SIG-M5 treated with dmso at 0.1 percent for 504 hours (cell line): ENCODE data around the gene PARP15.

Experiments
- DNase-seq: peaks from one replicate; lab custom pipeline; 2025; ENCODE audit not compliant: unreplicated experiment; lab: John Stamatoyannopoulos, UW

The PARP15 gene

GRCh38 chr3:122568755-122569154, 8.7 kb upstream of the PARP15 start:
- DNase-seq = no peak

DNA sequence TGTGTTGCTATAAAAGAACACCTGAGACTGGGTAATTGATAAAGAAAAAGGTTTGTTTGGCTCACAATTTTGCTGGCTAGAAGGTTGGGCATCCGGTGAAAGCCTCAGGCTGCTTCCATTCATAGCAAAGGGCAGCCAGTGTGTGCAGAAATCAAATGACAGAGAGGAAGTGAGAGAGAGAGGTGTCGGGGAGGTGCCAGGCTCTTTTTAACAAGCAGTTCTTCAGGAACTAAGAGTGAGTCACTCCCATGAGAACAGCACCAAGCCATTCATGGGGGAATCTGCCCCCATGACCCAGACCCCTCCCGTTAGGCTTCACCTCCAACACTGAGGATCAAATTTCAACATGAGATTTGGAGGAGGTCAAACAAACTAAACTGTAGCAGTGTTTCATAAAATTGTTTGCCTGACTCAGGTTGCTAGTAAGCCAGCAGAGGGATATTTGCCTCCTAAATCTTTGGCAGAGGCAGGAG, 4.5 kb upstream of the PARP15 start:
- DNase-seq = peak; percentile 93

DNA sequence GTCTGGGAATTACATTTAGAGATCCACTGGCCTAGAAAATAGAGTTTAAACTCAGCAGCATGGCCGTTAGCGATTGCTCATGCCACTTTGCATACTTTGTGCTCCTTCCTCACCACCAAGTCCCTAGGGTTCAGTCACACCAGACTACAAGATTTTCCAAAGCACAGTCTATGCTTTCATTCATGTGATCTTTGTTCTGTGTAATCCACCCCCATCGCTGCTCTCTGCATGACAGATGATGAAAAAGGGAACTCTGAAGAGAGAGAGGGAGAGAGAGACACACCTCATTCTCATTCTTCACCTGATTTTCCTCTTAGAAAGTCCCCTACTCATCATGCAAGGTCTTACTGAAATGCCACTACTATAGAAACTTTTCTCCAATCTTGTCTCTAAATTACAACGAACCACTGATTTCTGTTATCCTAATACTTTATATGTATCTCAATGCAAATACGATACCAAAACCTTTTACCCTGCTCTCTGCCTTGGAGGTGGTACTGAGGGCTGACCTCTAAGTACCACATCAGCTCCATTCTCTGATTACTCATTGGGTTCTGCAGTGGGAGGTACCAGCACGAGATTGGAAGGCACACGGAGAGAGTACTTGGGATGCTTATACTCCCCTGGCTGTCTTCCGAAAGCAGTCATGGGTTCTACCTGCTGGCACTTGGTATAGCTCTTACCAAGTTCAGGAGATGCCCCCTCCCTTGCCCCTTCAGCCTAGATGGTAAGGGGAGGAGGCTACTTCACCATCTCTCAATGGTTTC, 1.1 kb upstream of the PARP15 start:
- DNase-seq = no peak

GRCh38 chr3:122578069-122578740, 755 bp downstream of the PARP15 start:
- no peak for DNase-seq

DNA sequence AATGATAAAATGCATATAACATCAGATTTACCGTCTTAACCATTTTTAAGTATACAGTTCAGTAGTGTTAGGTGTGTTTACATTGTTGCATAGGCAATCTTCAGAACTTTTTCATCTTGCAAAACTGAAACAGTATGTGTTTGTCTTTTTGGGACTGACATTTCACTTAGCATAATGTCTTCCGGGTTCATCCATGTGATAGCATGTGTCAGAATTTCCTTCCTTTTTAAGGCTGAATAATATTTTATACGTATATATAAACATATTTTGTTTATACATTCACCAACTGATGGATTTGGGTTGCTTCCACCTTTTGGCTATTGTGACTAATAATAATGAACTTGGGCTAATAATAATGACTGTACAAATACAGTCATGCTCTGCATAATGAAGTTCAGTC, 3.0 kb downstream of the PARP15 start:
- no peak for DNase-seq

GRCh38 chr3:122581622-122582021, 4.2 kb downstream of the PARP15 start:
- no peak for DNase-seq

DNA sequence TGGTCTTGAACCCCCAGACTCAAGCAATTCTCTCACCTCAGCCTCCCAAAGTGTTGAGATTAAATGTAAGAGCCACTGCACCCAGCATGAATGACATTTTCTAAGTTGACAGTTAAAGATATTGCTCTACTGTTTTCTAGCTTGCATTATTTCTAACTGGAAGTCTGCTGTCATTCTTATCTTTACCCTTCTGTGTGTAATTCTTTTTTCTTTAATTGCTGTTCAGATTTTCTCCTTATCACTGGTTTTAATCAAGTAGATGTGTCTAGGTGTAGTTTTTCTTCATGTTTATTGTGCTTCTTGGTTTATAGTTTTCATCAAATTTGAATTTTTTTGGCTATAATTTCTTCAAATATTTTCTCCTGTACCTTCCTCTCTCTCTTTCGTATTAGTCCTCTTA, 4.9 kb downstream of the PARP15 start:
- DNase-seq = no peak

- DNase-seq = no peak
These were observed 8.6 kb downstream of the PARP15 start for GRCh38 chr3:122586098-122586497.

GRCh38 chr3:122586773-122587485, 9.5 kb downstream of the PARP15 start:
- no peak for DNase-seq

DNA sequence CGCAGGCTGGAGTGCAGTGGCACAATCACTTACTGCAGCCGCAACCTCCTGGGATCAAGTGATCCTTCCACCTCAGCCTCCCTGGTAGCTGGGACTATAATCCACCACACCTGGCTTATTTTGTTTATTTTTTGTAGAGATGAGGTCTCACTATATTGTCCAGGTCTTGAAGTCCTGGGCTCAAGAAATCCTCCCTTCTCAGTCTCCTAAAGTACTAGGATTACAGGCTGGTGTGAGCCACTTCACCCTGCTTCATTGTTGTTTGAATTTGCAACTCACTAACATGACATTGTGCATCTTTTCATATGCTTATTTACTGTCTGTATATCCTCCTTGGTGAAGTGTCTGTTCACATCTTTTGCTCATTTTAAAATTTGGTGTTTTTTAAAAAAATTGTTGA, 10.1 kb downstream of the PARP15 start:
- no peak for DNase-seq

DNA sequence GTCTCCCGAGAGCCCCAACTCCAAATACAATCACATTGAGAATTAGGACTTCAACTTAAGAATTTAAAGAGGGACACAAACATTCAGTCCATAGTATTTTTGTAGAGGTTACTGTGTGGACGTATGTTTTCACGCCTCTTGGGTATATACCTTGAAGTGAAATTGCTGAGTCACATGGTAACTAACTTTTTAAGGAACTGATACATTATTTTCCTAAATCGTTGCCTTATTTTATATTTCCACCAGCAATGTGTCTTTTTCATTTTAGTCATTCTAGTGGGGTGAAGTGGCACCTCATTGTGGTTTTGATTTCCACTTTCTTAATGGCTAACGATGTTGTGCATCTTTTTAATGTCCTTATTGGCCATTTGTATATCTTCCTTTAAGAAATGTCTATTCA, 11.8 kb downstream of the PARP15 start:
- DNase-seq = peak; percentile 11

DNA sequence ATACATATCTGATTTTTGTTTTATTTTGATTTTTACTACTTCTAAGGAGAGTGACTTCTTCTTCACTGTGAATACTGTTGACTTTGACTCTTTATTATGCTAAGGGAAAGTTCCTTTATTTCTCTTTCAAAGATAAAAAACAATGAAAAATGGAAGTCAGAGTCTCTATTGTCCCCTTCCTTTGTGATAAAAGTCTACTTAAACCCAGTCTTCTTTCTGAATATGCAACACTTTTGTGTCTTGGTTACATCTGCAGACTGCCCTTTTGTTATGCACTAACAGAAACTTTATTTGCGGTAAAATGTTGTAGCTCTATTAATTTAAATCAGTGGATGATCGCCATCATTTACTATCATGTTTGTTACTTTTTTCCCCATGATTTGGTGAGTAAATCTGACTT, 13.2 kb downstream of the PARP15 start:
- DNase-seq = no peak

- DNase-seq = no peak
These were observed 16.6 kb downstream of the PARP15 start for GRCh38 chr3:122594025-122594424.

DNA sequence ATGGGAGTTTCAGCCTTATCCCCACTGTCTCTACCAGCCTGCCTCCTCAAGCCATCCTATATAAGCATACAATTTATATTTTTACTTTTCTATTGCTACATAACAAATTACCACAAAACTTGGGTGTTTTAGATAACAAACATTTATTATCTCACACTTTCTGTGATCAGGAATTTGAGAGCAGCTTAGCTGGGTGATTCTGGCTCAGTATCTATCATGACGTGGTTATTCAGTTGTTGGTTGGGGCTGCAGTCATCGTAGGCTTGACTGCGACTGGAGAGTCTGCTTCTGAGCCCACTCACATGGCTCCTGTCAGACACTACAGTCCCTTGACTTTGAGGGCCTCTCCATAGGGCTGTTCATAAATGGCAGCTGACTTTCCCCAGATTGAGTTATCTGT, 20.7 kb downstream of the PARP15 start:
- DNase-seq = no peak

- DNase-seq = no peak
These were observed 21.1 kb downstream of the PARP15 start for GRCh38 chr3:122598556-122598955.

GRCh38 chr3:122602011-122602710, 24.7 kb downstream of the PARP15 start:
- DNase-seq = no peak

DNA sequence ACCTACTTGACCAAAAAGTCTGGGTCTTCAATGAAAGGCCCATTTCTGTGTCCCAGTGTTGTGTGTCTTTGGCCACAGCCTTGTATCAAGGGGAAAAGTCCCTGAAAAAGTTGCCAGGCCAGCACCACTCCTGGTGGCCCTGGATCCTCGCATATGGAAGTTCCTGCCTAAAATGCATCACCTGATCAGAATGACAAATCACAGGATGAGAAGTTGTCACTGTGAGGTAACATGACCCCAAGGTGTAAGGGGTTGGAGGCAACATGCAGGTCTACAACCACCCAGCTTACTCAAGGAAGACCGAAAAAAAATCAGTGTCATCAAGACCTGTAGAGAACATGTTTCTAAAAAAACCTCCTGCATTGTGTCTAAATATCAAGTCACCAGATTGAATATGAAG, 25.6 kb downstream of the PARP15 start:
- no peak for DNase-seq

DNA sequence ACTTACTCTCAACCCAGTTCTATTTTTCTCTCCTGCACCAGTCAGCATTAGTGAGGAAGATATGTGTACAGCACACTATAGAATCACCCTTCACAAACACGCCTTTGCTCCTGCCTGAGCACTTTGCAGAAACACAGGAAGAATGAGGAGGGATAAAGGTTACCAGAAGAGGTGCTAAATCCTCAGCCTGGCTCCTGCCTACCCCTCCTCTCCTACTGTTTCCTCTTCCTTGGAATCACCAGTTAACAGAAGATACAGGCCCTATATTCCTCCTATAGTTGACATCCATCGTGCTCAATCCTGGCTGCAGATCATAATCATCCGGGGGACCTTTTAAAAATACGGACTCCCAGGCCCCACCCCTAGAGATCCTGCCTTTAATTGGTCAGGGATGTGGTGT, 28.9 kb downstream of the PARP15 start:
- no peak for DNase-seq

DNA sequence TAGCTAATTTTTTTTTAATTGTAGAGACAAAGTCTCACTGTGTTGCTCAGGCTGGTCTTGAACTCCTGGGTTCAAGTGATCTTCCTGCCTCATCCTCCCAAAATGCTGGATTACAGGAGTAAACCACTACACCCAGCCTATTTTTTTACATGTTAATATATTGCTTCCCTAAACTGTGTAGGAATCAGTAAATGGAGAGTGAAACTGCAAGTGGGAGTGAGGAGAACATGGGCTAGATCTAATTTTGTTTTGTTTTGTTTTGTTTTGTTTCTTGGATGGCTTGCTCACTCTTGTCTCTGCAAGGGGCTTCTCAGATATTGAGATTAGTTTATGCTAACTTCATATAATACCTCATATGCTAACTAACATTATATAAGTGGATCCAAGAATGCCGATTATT, 31.5 kb downstream of the PARP15 start:
- no peak for DNase-seq

GRCh38 chr3:122609798-122610559, 32.5 kb downstream of the PARP15 start:
- peak; percentile 69 for DNase-seq

GRCh38 chr3:122612696-122613095, 35.2 kb downstream of the PARP15 start:
- DNase-seq = peak; percentile 8
